GM15510 (cell line): ENCODE measurements around the gene ELP1.

Experiments used
- POLR2A ChIP-seq: IDR thresholded peaks from 3 replicates; pipeline ENCODE4 v1.6.1; 2011; ENCODE audit warnings: borderline replicate concordance; ENCODE audit not compliant: insufficient read length; ENCODE audit errors: extremely low read depth

The ELP1 gene

DNA sequence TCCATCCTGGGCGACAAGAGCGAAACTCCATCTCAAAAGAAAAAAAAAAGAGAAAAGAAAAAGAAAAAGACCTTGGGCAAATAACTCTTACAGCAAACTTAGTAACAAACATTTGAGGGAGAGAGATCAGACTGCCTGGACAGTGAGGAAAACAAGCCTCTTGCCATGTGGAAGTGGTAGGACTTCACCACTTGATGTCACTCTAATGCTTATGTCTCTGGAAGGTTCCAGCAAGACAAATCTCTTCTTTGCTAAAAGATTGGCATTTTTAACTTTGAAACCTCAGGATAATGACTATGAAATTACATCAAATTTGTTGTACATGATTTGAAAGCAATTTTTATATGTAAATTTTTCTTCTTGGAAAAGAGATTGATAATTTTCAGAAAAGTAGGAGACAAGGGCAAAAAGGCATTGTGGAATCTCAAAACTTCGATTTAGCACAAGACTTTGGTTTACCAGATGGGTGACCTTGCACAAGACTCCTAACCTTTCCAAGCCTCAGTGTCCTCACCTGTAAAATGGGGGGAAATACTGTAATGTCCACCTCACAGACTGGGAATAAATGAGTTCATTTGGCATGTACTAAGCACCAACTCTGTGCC is 83.5 kb downstream of the ELP1 start:
- no peak for TF ChIP-seq POLR2A

GRCh38 chr9:108845947-108846346 is 88.0 kb downstream of the ELP1 start:
- TF ChIP-seq POLR2A, result no peak

DNA sequence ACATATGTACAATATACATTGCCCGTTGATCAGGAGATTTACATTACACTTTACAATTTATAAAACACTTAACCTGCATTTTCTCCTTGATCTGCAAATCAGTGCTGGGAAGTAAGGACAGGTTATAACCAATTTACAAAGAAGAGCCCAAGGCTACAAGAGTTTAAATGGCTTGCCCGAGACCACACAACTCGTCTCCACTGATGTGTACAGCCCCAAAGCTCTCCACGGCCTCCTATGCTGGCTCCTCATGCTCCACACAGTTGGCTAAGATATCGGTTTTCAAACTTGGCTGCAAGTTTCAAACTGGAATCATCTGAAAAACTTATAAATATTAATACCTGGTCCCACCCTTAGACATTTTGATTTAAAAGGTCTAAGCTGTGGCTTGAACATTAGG is 88.4 kb downstream of the ELP1 start:
- TF ChIP-seq POLR2A, result no peak

DNA sequence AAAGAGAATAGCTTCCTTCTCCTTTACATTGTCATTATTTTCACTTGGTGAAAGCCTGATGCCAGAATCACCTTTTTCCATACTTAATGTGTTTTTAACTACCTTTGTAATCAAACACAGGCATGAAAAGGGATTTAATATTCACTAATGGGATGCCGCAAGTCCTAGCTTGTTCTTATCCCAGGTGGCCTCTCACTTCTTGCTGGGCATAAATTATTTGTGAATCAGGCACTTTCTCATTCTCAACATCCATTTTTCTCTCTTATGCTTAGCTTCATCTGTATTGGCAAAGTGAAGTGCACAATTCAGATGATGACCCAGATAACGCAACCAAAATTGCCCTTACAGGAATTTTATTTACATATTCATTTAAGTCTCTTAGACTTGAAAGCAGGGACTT is 89.1 kb downstream of the ELP1 start:
- no peak for TF ChIP-seq POLR2A

- no peak for TF ChIP-seq POLR2A
These were observed 89.5 kb downstream of the ELP1 start for GRCh38 chr9:108844391-108844790.

DNA sequence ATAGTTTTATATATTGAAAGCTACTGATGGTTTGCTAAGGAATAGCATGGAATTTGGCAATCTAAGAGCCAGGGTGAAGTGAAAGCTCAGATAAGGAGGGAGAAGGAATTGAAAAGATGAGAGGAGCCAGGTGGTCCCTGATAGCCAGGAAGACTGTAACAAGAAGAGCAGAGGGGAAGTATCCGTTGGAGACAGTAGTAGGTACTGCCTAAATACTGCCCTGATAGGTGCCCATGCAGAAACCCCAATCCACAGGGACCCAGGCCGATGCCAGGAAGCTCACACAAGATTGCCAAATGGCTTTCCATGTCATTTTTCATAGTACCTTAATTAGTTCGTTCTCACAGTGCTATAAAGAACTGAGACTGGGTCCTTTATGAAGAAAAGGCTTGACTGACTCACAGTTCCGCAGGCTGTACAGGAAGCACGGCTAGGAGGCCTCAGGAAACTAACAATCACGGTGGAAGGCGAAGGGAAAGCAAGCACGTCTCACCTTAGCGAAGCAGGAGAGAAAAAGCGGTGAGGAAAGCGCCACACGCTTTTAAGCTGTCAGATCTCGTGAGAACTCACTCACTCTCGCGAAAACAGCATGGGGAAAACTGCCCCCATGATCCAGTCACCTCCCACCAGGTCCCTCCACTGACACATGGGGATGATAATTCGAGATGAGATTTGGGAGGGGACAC is 91.2 kb downstream of the ELP1 start:
- TF ChIP-seq POLR2A, result no peak

DNA sequence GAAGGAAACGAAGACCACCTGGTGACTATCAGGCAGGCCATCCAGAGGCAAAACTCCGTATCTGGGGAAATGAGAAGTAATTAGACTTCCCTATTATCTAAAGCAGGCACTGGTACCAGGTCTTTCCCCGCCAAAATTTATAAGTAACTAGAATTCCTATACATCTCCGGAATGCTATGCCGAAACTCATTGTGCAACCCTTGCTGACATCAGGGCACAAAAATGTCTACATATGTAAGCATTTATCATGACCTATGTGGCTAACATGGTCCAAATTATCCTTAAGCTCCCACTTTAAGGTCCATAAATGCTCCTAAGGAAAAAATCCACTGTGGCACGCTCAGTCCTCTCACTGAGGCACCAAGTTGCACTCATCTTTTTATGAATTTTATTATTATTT is 95.9 kb downstream of the ELP1 start:
- TF ChIP-seq POLR2A, result no peak

- no peak for TF ChIP-seq POLR2A
These were observed 96.4 kb downstream of the ELP1 start for GRCh38 chr9:108837530-108837929.

GRCh38 chr9:108836781-108837180 is 97.1 kb downstream of the ELP1 start:
- no peak for TF ChIP-seq POLR2A

DNA sequence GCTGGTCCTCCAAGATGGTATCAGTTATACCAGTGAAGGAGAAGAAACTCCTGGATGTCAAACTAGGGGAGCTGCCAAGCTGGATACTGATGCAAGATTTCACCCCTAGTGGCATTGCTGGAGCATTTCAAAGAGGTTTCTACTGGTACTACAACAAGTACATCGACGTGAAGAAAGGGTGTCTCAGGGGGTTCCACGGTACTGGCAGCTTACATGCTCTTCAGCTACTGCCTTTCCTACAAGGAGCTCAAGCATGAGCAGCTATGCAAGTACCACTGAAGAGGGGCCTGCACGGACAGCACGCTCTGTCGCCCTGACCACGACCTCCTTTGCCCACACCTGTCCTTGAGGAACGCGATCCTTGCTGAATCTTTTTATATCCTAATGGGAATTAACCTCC is 97.6 kb downstream of the ELP1 start:
- no peak for TF ChIP-seq POLR2A

DNA sequence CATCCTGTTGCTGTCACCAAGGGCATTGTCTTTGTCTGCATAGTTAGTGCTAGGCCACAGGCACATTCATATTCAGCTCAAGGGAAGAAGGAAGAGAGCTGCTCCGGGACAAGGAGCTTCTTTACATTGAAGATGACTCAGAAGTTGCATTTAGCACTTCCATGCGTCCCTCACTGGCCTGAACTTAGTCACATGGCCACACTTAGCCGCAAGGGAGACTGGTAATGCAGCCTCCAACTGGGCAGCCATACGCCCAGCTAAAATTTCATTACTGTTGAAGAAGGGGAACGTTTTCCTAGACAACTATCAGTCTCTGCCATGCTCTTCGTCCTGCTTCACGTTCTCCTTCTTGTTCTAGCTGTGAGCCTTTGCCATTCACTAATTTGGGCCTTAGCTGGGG is 98.1 kb downstream of the ELP1 start:
- TF ChIP-seq POLR2A, result no peak

GRCh38 chr9:108834959-108835665 is 98.8 kb downstream of the ELP1 start:
- no peak for TF ChIP-seq POLR2A

- no peak for TF ChIP-seq POLR2A
These were observed 101.8 kb downstream of the ELP1 start for GRCh38 chr9:108832179-108832500.

DNA sequence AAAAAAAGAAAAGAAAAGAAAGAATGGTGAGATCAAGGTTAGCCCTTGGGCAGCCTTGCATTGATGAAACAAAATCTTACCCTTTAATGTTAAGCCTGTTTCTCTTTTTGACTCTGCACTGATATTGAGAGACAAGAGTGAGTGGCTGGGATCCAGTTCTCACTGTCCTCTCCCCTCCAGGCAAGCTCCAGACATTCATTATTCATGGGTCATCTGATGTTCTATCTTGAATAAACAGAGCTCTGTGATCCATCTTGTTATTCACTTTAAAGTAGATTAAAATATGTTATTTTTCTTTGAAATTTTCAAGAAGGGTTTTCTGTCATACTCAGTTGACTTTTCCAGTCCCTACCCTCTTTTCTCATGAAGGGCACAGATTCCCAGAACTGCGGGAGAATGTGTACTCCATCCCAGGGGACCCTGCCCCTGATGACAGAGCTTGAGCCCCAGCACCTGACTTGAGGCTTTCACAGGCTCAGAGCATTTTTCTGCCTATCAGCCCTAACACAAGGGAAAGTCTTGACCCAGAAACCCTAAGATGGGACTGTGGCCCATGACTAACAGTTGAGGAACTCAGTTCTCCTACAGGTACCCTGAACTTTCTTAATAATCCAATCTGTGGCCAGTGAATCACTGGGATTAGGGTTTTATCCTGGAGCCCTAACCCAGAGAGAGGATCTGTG is 102.3 kb downstream of the ELP1 start:
- TF ChIP-seq POLR2A, result no peak

- no peak for TF ChIP-seq POLR2A
These were observed 103.7 kb downstream of the ELP1 start for GRCh38 chr9:108830272-108830671.
